Left ventricle myocardium superior (tissue), 1 donor: ENCODE results near the gene STXBP3. TPM values are rescaled to one million over a fixed set of nuclear protein-coding genes. Genes with fewer than 3 reads are reported as not detected.
"Not testable (repeated sequence)": the region's sequence is repeated elsewhere in the genome, so short reads cannot be mapped to it uniquely, and the experiment has no call there.

Experiments used
- ATAC-seq: fragments of 200-7000 bp; cut with Tn5 transposase; one replicate; pipeline ENCODE4 v1.9.1; 2020; ENCODE audit warnings: mild to moderate bottlenecking, moderate library complexity
- DNase-seq: peaks from one replicate; pipeline ENCODE4 v3.0.0-alpha.2; 2020
- intact Hi-C: fragments of 100-400 bp; cut with micrococcal nuclease; formaldehyde crosslinking; loops from one replicate; pipeline ENCODE4 v1.11.0; 2022
- long read RNA-seq: library from polyadenylated mRNA; unstranded; transcript quantifications from one replicate; pipeline ENCODE4 v2.0.0, GENCODE V29; 2021
- total RNA-seq: library from RNA; stranded (reverse); fragmentation: NEBNext Ultra II Directional; extraction: Animal tissue kit (Norgen Biotek cat#: 25700); gene quantifications from one replicate; pipeline ENCODE4 v1.2.1, GENCODE V29; 2021
- donor health status: DM: no; HTN: yes; CAD: no; lungs with severe emphysema.

STXBP3 gene, protein sequence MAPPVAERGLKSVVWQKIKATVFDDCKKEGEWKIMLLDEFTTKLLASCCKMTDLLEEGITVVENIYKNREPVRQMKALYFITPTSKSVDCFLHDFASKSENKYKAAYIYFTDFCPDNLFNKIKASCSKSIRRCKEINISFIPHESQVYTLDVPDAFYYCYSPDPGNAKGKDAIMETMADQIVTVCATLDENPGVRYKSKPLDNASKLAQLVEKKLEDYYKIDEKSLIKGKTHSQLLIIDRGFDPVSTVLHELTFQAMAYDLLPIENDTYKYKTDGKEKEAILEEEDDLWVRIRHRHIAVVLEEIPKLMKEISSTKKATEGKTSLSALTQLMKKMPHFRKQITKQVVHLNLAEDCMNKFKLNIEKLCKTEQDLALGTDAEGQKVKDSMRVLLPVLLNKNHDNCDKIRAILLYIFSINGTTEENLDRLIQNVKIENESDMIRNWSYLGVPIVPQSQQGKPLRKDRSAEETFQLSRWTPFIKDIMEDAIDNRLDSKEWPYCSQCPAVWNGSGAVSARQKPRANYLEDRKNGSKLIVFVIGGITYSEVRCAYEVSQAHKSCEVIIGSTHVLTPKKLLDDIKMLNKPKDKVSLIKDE
- total RNA-seq, result 23.3 TPM
- long read RNA-seq, transcript STXBP3-201 (19 exons, 2,478 nt), result major isoform, 57 of 62 reads
- long read RNA-seq, partial matches to known transcripts, result 3 of 62 reads
- long read RNA-seq, other reads (novel, unspliced or antisense), result 2 of 62 reads

- intact Hi-C loops, result no loop called here
- ATAC-seq (peak; percentile 96), DNase-seq (peak; percentile 100)
Observed at GRCh38 chr1:108746382-108747170, at the start of gene STXBP3. Gene STXBP3 (plus strand): TSS chr1:108746674. CDS start chr1:108746738, 64 bp downstream.

- intact Hi-C loops, result no loop called here
- no peak for DNase-seq
- no peak for ATAC-seq
Observed at GRCh38 chr1:108699375-108700332, 46.8 kb upstream of the STXBP3 start.

DNA sequence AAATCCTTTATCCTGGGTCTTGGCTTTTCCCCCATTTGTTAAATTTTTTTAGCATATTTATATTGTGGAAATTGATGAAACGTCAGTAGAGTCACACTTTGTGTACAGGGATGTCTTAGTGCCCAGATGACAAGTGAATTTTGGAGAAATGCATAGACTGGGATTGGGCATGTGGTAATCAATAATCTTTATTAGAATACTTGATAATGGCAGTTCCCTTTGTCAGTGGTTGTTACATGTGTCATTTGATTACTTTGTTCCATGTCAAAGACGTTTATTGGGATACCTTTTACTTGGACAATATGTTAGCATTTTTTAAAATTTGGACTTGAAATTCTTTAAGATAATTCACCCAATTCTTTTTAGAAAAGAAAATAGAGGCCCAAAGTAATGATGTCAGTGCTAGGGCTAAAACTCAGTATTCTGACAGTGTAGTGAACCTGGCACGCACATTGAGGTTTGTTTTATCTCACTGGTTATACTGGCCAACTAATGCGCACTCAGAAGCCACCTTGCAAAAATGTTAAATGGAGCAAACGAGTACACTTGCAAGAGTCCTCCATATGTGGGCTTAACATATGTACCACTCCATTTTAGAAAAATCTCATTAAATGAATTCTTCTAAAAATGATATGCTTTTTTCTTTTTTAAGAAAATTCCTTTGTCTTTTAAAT, 45.2 kb upstream of the STXBP3 start:
- intact Hi-C loops, result no loop called here
- ATAC-seq (no peak), DNase-seq (no peak)

GRCh38 chr1:108702109-108702508, 44.4 kb upstream of the STXBP3 start:
- not testable (repeated sequence) for ATAC-seq, DNase-seq

DNA sequence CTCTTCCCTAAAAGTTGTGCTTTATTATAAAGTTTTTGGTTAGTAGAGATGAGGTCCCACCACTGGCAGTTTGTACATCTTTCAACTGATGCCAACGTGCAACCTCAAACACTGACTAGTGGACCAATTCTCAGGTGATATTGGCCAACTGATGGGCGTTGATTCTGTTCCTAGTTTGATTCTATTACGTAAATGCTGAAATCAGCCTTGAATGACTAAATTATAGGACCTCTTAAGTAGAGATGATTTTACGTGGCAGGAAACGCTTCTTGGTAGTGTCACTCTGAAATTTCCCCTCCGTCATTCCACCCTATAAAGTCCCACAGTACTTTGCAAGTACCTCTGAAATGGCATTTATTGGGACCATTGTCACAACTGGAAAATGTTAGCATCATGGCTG, 42.5 kb upstream of the STXBP3 start:
- no peak for DNase-seq
- no peak for ATAC-seq
- intact Hi-C loops, result no loop called here

More at GRCh38 chr1:108702109-108702508, 44.4 kb upstream of the STXBP3 start:
- intact Hi-C loops, result not testable (repeated sequence)

DNA sequence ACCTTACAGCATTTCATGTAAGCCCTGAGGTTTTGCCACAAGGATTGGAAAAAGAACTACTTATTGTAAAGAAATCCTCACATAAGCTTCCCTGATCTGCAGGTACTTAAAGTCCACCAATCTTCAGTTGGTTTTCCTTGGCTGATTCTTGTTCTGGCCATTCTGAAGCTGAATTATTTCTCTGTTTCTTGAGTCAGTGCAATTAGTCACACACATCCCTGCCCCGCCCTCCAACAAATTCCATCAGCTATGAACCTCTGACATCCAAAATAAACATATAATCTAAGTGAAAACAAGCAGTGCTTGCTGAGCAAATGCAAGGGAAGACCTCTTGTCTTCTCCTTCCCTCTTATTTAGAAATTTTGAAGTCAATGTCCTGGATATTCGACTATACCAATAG, 42.0 kb upstream of the STXBP3 start:
- ATAC-seq (peak; percentile 15), DNase-seq (no peak)
- intact Hi-C loops, result no loop called here

GRCh38 chr1:108706643-108707042, 39.8 kb upstream of the STXBP3 start:
- no peak for ATAC-seq
- DNase-seq, result no peak
- intact Hi-C loops, result no loop called here

DNA sequence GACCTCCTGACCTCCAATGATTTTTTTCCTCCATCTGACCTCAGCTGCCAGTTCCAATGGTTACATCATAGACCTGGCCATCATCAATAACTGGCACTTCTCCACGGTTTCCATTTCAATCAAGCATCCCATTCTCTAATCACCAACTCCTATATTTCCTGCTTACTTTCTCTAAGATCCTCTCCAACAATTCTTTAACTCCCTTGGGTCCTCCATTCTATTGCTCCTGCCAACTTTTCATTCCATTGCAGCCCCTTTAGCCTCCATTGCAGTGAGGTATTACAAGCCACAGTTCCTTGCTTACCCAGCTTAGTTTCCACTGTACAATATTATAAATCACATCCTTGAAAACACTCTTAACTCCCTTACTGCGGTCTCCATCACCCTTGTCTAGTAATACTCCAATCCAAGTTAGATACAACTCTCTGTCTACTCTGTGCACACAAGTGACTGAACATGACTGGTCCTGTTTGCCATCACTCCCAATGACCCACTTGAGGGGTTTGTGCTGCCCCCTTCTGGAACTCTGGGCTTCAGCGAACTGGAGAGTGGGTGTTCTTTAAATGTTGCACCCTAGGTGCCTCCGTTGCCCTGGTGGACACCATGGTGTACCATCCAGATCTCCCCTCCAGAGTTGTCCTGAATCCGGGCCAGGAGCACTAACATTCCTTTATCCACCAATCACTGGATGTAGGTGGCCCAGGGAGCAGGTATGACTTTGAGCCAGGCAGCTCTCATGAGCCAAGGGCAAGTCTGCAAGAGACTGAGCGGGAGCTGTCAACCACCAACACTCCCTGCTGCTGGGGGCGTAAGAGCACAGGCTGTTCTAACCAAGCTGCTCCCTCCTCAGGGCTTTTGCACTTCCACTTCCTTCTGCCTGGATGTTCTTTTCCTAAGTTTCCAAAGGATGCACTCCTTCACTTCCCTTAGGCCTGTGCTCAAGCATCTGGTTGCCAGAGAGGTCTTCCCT, 37.5 kb upstream of the STXBP3 start:
- intact Hi-C loops, result no loop called here
- DNase-seq (peak; percentile 38), ATAC-seq (no peak)

DNA sequence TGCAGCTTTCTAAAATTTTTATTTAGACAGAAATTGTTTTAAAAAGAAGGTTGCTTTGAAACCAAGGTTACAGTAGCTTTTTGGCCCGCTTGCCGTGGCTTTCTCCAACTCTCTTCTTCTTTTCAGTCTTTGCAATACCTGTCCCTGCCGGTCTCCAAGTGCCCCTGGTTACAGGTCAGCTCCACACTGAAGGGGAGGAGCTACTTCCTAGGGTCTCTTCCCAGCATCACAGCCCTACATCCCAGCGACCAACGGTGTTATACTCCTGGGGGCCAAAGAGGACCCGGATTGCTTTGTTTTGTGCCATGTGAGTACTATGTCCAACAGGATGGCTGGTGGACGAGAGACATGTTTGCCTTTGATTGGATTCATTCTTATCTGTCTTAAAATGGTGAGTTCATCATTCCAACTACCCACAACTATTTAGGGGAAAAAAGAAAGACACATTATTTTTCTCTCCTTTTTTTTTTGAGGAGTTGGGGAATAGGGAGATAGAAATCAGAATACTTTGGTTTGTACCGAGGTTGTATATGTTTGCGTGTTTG, 33.8 kb upstream of the STXBP3 start, which contains the start of gene FNDC7:
TSS of gene FNDC7 (plus strand) at position 303 of the 545 bp plus-strand sequence. CDS start at position 329, 26 bp downstream.
- ATAC-seq, result no peak
- intact Hi-C loops, result no loop called here
- no peak for DNase-seq

DNA sequence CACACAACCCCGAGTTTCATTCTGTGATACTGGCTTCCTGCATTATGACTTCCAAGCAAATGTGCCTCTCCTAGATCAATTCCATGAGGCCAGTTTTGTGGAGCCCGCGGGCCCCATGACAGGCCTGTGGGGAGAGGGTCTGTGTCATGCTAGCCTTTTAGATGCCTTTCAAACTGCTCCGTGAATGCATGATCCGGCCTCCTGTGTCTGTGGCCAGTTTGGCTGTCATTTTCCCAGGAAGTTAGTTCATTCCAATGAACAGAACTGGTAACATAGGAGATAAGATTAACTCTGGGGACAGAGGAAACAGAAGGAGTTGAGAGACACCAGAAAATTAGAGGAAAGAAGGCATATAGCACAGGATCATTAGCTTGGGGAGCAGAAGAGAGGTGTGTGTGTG, 30.5 kb upstream of the STXBP3 start:
- intact Hi-C loops, result no loop called here
- DNase-seq (no peak), ATAC-seq (peak; percentile 33)

- ATAC-seq (no peak), DNase-seq (no peak)
- intact Hi-C loops, result no loop called here
Observed at GRCh38 chr1:108716437-108717230, 29.8 kb upstream of the STXBP3 start.

DNA sequence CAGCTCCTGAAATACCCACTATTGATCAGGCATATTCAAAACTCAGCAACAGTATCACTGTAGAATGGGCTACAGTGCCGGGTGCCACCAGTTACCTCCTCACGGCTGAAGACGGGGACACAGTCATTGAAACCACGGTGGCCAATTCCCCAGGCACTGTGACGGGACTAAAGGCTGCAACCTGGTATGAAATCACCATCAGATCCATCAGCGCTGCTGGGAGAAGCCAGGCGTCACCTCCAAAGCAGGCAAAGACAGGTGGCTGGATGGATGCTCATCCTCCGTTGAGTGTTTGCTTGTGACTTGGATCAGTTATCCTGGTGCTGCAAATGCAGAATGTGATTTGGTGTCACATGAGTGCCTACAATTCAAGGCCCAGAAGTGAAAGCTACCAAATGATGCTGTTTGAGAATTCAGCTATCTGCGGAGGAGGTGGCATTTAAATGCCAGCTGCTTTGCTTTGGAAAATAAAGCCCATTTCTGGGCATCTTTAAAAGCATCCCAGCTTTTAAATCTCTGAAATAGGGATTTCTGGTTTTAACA, 28.6 kb upstream of the STXBP3 start:
- DNase-seq (no peak), ATAC-seq (no peak)
- intact Hi-C loops, result no loop called here

DNA sequence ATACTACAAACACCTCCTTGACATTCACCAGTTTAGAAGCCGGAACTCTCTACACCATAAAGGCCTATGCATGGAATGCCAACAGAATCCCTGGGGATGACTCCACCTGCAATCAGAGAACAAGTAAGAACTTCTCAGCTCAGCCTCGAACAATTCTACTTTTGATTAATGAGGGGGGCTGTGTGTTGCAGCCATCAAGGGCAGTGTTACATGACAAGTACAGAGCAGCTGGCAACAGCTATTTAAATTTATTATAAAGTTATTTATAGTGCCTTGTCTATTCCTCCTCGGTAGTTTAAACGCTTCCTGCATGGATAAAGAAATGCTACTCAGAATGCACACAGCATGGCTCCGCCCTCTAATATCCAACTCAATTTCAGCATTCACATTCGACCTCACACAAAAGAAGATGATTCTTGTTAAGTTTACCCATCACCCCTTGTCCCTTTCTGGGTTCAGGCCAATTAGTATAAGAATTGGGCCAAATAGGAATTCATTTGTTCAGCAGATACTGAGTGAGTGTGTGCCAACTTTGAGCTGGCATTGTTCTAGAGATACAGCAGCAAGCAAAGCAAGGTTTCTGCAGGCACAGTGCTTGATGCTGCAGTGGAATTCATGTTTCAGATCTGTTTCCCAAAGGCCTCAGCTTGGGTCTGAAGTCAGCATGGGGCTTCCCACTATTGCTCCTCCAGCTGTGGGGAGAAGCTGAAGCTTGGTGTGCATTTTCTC, 27.4 kb upstream of the STXBP3 start:
- DNase-seq (no peak), ATAC-seq (peak; percentile 23)
- intact Hi-C loops, result no loop called here

DNA sequence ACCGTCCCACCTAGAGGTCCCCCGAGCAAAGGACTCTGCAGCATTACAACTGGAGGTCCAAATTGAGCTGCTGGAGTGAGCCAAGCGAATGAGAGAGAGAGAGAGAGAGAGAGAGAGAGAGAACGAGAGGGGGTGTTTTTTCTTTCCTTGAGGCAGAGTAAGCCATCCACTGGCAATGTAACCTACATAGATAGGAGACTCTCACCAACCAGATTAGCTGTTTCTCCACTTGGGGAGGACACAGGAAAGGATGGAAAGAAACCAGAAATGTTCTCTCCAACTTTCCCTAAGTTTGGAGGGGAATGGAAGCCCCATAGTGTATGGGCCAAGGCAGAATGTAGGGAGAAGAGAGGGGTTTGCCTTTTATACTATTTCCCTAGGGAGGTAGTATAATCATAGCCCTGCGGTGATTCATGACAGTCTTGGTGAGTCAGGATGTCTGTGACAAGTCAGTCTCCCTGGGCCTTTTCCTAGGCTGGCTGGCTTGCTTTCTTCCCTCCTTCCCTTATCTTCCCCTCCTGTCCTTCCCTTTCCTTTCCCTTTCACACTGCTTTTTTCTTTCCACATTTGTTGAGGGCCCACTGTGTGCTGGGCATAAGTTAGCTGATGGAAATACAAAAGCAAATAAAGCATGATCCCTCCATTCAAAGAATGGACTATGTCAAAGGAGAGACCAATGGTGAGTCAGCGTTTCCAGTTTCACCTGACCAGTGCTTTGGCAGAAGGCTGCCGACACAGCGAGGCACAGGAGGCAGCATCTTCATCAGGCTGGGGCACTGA, 26.6 kb upstream of the STXBP3 start:
- ATAC-seq (peak; percentile 28), DNase-seq (no peak)
- intact Hi-C loops, result no loop called here
